Measurements from ENCODE around the gene LIMS1.
A peak's percentile ranks its signal among the peaks of the same experiment; 100 is the strongest.

LIMS1 gene

DNA sequence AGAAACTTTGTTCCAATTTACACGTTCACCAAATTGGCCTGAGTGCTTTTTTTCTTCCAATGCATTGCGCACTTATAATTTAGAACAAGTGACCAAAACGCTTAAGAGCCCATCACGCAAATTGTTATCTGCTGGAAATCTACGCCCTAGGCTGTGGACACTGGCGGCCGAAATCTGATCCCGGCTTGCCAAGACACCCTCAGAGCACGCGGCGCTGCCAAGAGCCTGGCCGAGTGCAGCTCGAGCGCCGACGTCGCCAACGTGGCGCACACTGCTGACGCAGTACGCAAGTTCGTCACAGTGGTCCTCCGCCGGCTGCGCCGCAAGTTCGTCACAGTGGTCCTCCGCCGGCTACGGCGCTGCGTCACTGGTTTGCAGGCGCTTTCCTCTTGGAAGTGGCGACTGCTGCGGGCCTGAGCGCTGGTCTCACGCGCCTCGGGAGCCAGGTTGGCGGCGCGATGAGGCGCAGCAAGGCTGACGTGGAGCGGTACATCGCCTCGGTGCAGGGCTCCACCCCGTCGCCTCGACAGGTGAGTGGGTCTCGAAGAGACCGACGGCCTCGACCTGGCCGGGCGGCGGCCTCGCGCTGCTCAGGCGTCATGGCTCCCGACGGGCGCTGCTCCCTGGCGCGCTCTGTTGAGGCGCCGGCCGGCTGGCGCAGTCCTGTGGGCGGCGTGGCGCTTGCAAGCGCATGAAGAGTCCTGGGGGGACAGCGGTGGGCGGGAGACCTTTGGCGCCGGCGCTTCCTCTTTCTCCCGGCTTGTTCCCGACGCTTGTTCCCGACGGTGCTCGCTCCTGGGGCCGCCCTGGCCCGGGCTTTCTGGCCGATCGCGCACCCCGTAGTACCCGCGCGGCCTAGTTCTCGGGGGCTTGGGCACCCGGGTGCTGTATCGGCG lies 185.1 kb downstream of the LIMS1 start, which contains the start of gene RANBP2:
RANBP2 (plus strand) TSS at position 334 of the 896 bp plus-strand sequence; CDS start at position 459, 125 bp downstream.
- no peaks in the 10 kb centered on the region for H3K9me3 ChIP-seq (ENCODE audit: control insufficient read depth, insufficient read depth, low read depth, low read length)
- peak within 1 kb of the TSS; percentile 82 for H3K4me3 ChIP-seq (ENCODE audit: low read depth, low read length)
- H3K27ac ChIP-seq (ENCODE audit: extremely low read depth, low read depth, low read length), result peak within 1 kb of the TSS; percentile 91
- H3K4me1 ChIP-seq (ENCODE audit: control insufficient read depth, insufficient read depth, low read length), result no peaks in the 10 kb centered on the region
- H3K36me3 ChIP-seq (ENCODE audit: control insufficient read depth in 2 of 2, insufficient read depth in 1 of 2, low read length in 2 of 2), result no peaks in the 10 kb centered on the region
- POLR2A ChIA-PET, result no interaction called here
- CTCF ChIA-PET, result no interaction called here
- 0 out of 2 replicates have a peak, but pooled peaks have one; percentile 17 for TF ChIP-seq KLF10 (tag by site-specific recombination; IDR thresholded peaks at IDR 0.05)
- no peak for TF ChIP-seq ZNF26 (tag by site-specific recombination; IDR thresholded peaks at IDR 0.05)
- no peak for TF ChIP-seq ZNF239 (tag by site-specific recombination; IDR thresholded peaks at IDR 0.05)
- TF ChIP-seq ZBTB26 (tag by site-specific recombination; optimal IDR thresholded peaks at IDR 0.05), result peak; percentile 92
- TF ChIP-seq ZNF146 (tag by site-specific recombination; IDR thresholded peaks at IDR 0.05), result no peak
- peak; percentile 65; the same call in 1 of the 2 replicates for TF ChIP-seq ZNF2 (tag by site-specific recombination; IDR thresholded peaks at IDR 0.05)
- TF ChIP-seq, protein P1, sequence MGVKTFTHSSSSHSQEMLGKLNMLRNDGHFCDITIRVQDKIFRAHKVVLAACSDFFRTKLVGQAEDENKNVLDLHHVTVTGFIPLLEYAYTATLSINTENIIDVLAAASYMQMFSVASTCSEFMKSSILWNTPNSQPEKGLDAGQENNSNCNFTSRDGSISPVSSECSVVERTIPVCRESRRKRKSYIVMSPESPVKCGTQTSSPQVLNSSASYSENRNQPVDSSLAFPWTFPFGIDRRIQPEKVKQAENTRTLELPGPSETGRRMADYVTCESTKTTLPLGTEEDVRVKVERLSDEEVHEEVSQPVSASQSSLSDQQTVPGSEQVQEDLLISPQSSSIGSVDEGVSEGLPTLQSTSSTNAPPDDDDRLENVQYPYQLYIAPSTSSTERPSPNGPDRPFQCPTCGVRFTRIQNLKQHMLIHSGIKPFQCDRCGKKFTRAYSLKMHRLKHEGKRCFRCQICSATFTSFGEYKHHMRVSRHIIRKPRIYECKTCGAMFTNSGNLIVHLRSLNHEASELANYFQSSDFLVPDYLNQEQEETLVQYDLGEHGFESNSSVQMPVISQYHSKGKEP (tag by site-specific recombination; IDR thresholded peaks at IDR 0.05), result peak; percentile 72; the same call in 1 of the 2 replicates
- TF ChIP-seq WT1 (tag by site-specific recombination; IDR thresholded peaks at IDR 0.05), result 0 out of 2 replicates have a peak, but pooled peaks have one; percentile 15
- TF ChIP-seq ZNF362 (tag by site-specific recombination; IDR thresholded peaks at IDR 0.05), result no peak
- no peak for TF ChIP-seq ZNF529 (tag by site-specific recombination; IDR thresholded peaks at IDR 0.05; ENCODE audit: insufficient replicate concordance)
- TF ChIP-seq ATF2 (tag by site-specific recombination; IDR thresholded peaks at IDR 0.05; ENCODE audit: low read depth), result peak; percentile 50; the same call in 1 of the 2 replicates
- TF ChIP-seq KLF1 (tag by site-specific recombination; IDR thresholded peaks at IDR 0.05), result no peak
- TF ChIP-seq ZBTB21 (tag by site-specific recombination; IDR thresholded peaks at IDR 0.05), result peak; percentile 100
- no peak for TF ChIP-seq ZSCAN18 (tag by site-specific recombination; IDR thresholded peaks at IDR 0.05)
- TF ChIP-seq, protein P2, sequence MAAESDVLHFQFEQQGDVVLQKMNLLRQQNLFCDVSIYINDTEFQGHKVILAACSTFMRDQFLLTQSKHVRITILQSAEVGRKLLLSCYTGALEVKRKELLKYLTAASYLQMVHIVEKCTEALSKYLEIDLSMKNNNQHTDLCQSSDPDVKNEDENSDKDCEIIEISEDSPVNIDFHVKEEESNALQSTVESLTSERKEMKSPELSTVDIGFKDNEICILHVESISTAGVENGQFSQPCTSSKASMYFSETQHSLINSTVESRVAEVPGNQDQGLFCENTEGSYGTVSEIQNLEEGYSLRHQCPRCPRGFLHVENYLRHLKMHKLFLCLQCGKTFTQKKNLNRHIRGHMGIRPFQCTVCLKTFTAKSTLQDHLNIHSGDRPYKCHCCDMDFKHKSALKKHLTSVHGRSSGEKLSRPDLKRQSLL (tag by site-specific recombination; IDR thresholded peaks at IDR 0.05), result peak; percentile 95
- TF ChIP-seq KLF16 (tag by site-specific recombination; IDR thresholded peaks at IDR 0.05), result peak; percentile 69; the same call in 1 of the 2 replicates
- TF ChIP-seq ZNF184 (tag by site-specific recombination; IDR thresholded peaks at IDR 0.05), result no peak
- no peak; the same call in 1 of the 2 replicates for TF ChIP-seq KLF7 (tag by site-specific recombination; IDR thresholded peaks at IDR 0.05; ENCODE audit: borderline replicate concordance)
- TF ChIP-seq ZNF416 (tag by site-specific recombination; IDR thresholded peaks at IDR 0.05), result no peak
- no peak; the same call in 1 of the 2 replicates for TF ChIP-seq KLF17 (tag by site-specific recombination; IDR thresholded peaks at IDR 0.05)
- TF ChIP-seq SETDB1 (IDR thresholded peaks at IDR 0.05; ENCODE audit: insufficient read length, low read length), result no peak
- no peak for TF ChIP-seq SALL2 (tag by site-specific recombination; IDR thresholded peaks at IDR 0.05; ENCODE audit: borderline replicate concordance)
- TF ChIP-seq ZNF514 (tag by site-specific recombination; IDR thresholded peaks at IDR 0.05), result no peak
- TF ChIP-seq OSR2 (tag by site-specific recombination; IDR thresholded peaks at IDR 0.05), result no peak
- peak; percentile 57; the same call in 1 of the 2 replicates for TF ChIP-seq ZNF580 (tag by site-specific recombination; IDR thresholded peaks at IDR 0.05)
